Stimulated activated CD8-positive, alpha-beta memory T cell treated with anti-CD3 and anti-CD28 coated beads, Interleukin-15, amount 100 ng/mL, for 24 hours (primary cell): ENCODE results near the gene SMIM20.
"Not testable (repeated sequence)": the region's sequence is repeated elsewhere in the genome, so short reads cannot be mapped to it uniquely, and the experiment has no call there.

ENCODE experiments used
- DNase-seq: peaks from one replicate; pipeline ENCODE4 v3.0.0-alpha.2; 2020; ENCODE audit warnings: low read depth

SMIM20 gene

GRCh38 chr4:25890571-25891485 is 23.2 kb upstream of the SMIM20 start:
- DNase-seq = no peak

GRCh38 chr4:25892796-25893195 is 21.2 kb upstream of the SMIM20 start:
- DNase-seq = no peak

- DNase-seq = no peak
These were observed 17.1 kb upstream of the SMIM20 start for GRCh38 chr4:25896776-25897539.

GRCh38 chr4:25900310-25900709 is 13.7 kb upstream of the SMIM20 start:
- no peak for DNase-seq

GRCh38 chr4:25901030-25901430 is 13.0 kb upstream of the SMIM20 start:
- no peak for DNase-seq

- no peak for DNase-seq
These were observed 9.9 kb upstream of the SMIM20 start for GRCh38 chr4:25903900-25904747.

GRCh38 chr4:25904748-25905082 is 9.3 kb upstream of the SMIM20 start:
- no peak for DNase-seq

GRCh38 chr4:25905371-25905770 is 8.6 kb upstream of the SMIM20 start:
- no peak for DNase-seq

- DNase-seq = not testable (repeated sequence)
These were observed 7.9 kb upstream of the SMIM20 start for GRCh38 chr4:25906113-25906512.

- no peak for DNase-seq
These were observed 5.5 kb upstream of the SMIM20 start for GRCh38 chr4:25908491-25908901.

GRCh38 chr4:25911356-25911755 is 2.7 kb upstream of the SMIM20 start:
- no peak for DNase-seq

- DNase-seq = no peak
These were observed 767 bp upstream of the SMIM20 start for GRCh38 chr4:25913056-25913850.

GRCh38 chr4:25914670-25915352 is 791 bp downstream of the SMIM20 start:
- no peak for DNase-seq

GRCh38 chr4:25915353-25915705 is 1.3 kb downstream of the SMIM20 start:
- no peak for DNase-seq

GRCh38 chr4:25916870-25917269 is 2.9 kb downstream of the SMIM20 start:
- DNase-seq = no peak

- DNase-seq = no peak
These were observed 5.7 kb downstream of the SMIM20 start for GRCh38 chr4:25919676-25920075.

GRCh38 chr4:25921922-25922321 is 7.9 kb downstream of the SMIM20 start:
- no peak for DNase-seq

- no peak for DNase-seq
These were observed 8.9 kb downstream of the SMIM20 start for GRCh38 chr4:25922812-25923369.

- no peak for DNase-seq
These were observed 9.7 kb downstream of the SMIM20 start for GRCh38 chr4:25923745-25924144.

GRCh38 chr4:25925486-25926201 is 11.6 kb downstream of the SMIM20 start:
- no peak for DNase-seq
